Loucy (cell line): ENCODE results near the gene RPA3.

ENCODE experiments used
- H2AFZ ChIP-seq: fragments of 200-600 bp; sonication (generic); 2 replicates; pipeline ENCODE4 v1.6.0; 2016; ENCODE audit warnings: antibody characterized with exemption, mild to moderate bottlenecking, low read length, moderate library complexity
- H3F3A ChIP-seq: fragments of 200-600 bp; 2 replicates; pipeline ENCODE4 v1.6.0; 2016; ENCODE audit warnings: antibody characterized with exemption, low read depth, mild to moderate bottlenecking
- H3K27me3 ChIP-seq: fragments of 200-600 bp; sonication (generic); 2 replicates; pipeline ENCODE4 v1.6.1; 2014; ENCODE audit warnings: low read length, mild to moderate bottlenecking; ENCODE audit not compliant: insufficient read depth, poor library complexity, severe bottlenecking
- H3K36me3 ChIP-seq: fragments of 200-600 bp; sonication (generic); 2 replicates; pipeline ENCODE4 v1.6.1; 2016; ENCODE audit warnings: low read length; ENCODE audit not compliant: insufficient read depth
- H3K4me1 ChIP-seq: fragments of 200-600 bp; sonication (generic); 2 replicates; pipeline ENCODE4 v1.5.1; 2014; ENCODE audit warnings: low read length, mild to moderate bottlenecking; ENCODE audit not compliant: insufficient read depth, poor library complexity, severe bottlenecking
- H3K4me2 ChIP-seq: fragments of 200-600 bp; sonication (generic); 2 replicates; pipeline ENCODE4 v1.6.0; 2014; ENCODE audit warnings: antibody characterized with exemption, low read length, low read depth, mild to moderate bottlenecking; ENCODE audit not compliant: poor library complexity, severe bottlenecking
- H3K4me3 ChIP-seq: fragments of 200-600 bp; sonication (generic); 2 replicates; pipeline ENCODE4 v1.5.1; 2014; ENCODE audit warnings: low read length, mild to moderate bottlenecking, mixed read lengths; ENCODE audit not compliant: poor library complexity, severe bottlenecking
- H3K79me2 ChIP-seq: fragments of 200-600 bp; sonication (generic); 2 replicates; pipeline ENCODE4 v1.6.1; 2014; ENCODE audit warnings: low read length; ENCODE audit not compliant: insufficient read depth
- H3K9ac ChIP-seq: fragments of 200-600 bp; sonication (generic); 2 replicates; pipeline ENCODE4 v1.6.0; 2014; ENCODE audit warnings: mild to moderate bottlenecking, low read depth, low read length, moderate library complexity; ENCODE audit not compliant: poor library complexity, severe bottlenecking
- H3K9me2 ChIP-seq: fragments of 200-600 bp; sonication (generic); replicated peaks from 2 replicates; pipeline ENCODE4 v1.6.1; 2016; ENCODE audit warnings: low read depth, low read length, mixed read lengths
- H3K9me3 ChIP-seq: fragments of 200-600 bp; sonication (generic); 2 replicates; pipeline ENCODE4 v1.6.1; 2014; ENCODE audit warnings: mild to moderate bottlenecking, antibody characterized with exemption, low read length, low read depth; ENCODE audit not compliant: insufficient read depth
- H4K20me1 ChIP-seq: fragments of 200-600 bp; sonication (generic); 2 replicates; pipeline ENCODE4 v1.6.0; 2014; ENCODE audit warnings: antibody characterized with exemption, low read length, mild to moderate bottlenecking; ENCODE audit not compliant: insufficient read depth, poor library complexity, severe bottlenecking
- CTCF ChIP-seq: fragments of 200-600 bp; sonication (generic); conservative IDR thresholded peaks from 2 replicates; pipeline ENCODE4 v1.5.1; 2014; ENCODE audit warnings: mild to moderate bottlenecking, antibody characterized with exemption, low read length
- EZH2phosphoT487 ChIP-seq: fragments of 200-600 bp; IDR thresholded peaks from 2 replicates; pipeline ENCODE4 v1.6.1; 2018; ENCODE audit warnings: antibody characterized with exemption, mild to moderate bottlenecking, moderate library complexity, borderline replicate concordance

The RPA3 gene

GRCh38 chr7:7764520-7765396, 46.4 kb upstream of the RPA3 start:
- H3K9me3 ChIP-seq: no peaks in the 10 kb centered on the region
- H3K27me3 ChIP-seq: no peaks in the 10 kb centered on the region
- no peak overlapping the region for H3K4me3 ChIP-seq
- H3K4me1 ChIP-seq: peaks cover 42% of the 10 kb centered on the region
- H2AFZ ChIP-seq: peak overlapping the region; percentile 25; the same call in 1 of the 2 replicates
- no peaks in the 10 kb centered on the region for H3K36me3 ChIP-seq
- H3K4me2 ChIP-seq: peak overlapping the region; percentile 30
- no peaks in the 10 kb centered on the region for H3K9me2 ChIP-seq
- H3K79me2 ChIP-seq: no peaks in the 10 kb centered on the region
- H3K9ac ChIP-seq: peak overlapping the region; percentile 16
- H3F3A ChIP-seq: no peaks in the 10 kb centered on the region
- no peak for TF ChIP-seq EZH2phosphoT487
- peak; percentile 76 for TF ChIP-seq CTCF
- no peaks in the 10 kb centered on the region for H4K20me1 ChIP-seq

GRCh38 chr7:7761974-7762779, 43.8 kb upstream of the RPA3 start:
- Histone ChIP-seq H3K9me3 (no peaks in the 10 kb centered on the region), H2AFZ (peak overlapping the region; percentile 83), H3K4me1 (peaks cover 42% of the 10 kb centered on the region), H3F3A (no peaks in the 10 kb centered on the region), H3K9me2 (no peaks in the 10 kb centered on the region), H3K79me2 (no peaks in the 10 kb centered on the region), H3K4me3 (peak overlapping the region; percentile 75), H3K9ac (peak overlapping the region; percentile 69), H4K20me1 (no peaks in the 10 kb centered on the region), H3K36me3 (no peaks in the 10 kb centered on the region), H3K4me2 (peak overlapping the region; percentile 86), H3K27me3 (no peaks in the 10 kb centered on the region)
- TF ChIP-seq CTCF: no peak
- TF ChIP-seq EZH2phosphoT487: no peak

DNA sequence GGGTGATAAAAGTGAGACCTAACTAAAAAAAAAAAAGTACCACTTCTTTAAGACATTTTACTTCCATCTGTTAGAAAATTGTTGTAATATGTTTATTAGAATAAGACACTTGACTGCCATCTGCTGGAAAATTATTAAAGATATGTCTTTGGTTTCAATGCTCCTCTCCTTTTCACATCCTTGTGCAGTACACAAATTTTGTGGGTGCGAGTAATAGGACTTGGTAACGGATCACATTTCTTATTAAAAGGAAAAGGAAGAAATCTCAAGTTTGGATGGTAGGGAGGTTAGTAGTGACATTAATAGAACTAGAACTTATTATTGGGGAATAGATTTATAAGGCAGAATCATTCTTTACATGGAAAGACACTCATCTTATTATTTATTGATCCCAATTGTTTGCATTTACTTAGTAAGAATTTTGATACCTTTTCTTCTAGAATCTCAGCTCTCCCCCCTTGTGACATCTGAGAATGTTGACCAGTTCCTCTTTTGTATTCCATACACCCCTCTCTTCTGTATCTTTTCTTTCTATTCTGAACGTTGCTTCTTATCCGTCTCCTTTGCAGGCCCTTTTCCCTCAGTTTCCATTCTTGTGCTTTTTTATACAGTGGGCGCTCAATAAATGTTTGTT, 43.0 kb upstream of the RPA3 start:
- Histone ChIP-seq H3K9me2 (no peaks in the 10 kb centered on the region), H3K4me2 (peak overlapping the region; percentile 86), H3K9me3 (no peaks in the 10 kb centered on the region), H3K27me3 (no peaks in the 10 kb centered on the region), H3K4me3 (peak overlapping the region; percentile 75), H3K79me2 (no peaks in the 10 kb centered on the region), H3K36me3 (no peaks in the 10 kb centered on the region), H3K4me1 (peaks cover 42% of the 10 kb centered on the region), H3K9ac (peak overlapping the region; percentile 69), H3F3A (no peaks in the 10 kb centered on the region), H2AFZ (peak overlapping the region; percentile 83; the same call in 1 of the 2 replicates), H4K20me1 (no peaks in the 10 kb centered on the region)
- peak; percentile 62 for TF ChIP-seq CTCF
- TF ChIP-seq EZH2phosphoT487: no peak
